B cell (primary cell): ENCODE measurements around the gene ZNF91. TPM values are rescaled to one million over a fixed set of nuclear protein-coding genes. Genes with fewer than 3 reads are reported as not detected.

Source experiments
- ATAC-seq: fragments of 200-7000 bp; cut with Tn5 transposase; one replicate; pipeline ENCODE4 v1.10.0; 2021; ENCODE audit warnings: low read depth, mild to moderate bottlenecking, moderate number of reproducible peaks, moderate library complexity
- CTCF ChIA-PET: fragments of 350-600 bp; sonication (Branson Sonifier 250); formaldehyde crosslinking; loops from one replicate; lab custom pipeline; 2021; ENCODE audit warnings: antibody characterized with exemption, inconsistent platforms; lab: Charles Lee
- POLR2A ChIA-PET: fragments of 350-600 bp; sonication (Branson Sonifier 250); formaldehyde crosslinking; loops from one replicate; lab custom pipeline; 2021; ENCODE audit warnings: antibody characterized with exemption; lab: Charles Lee
- DNase-seq: peaks from one replicate; pipeline ENCODE4 v3.0.0; 2013
- H2AFZ ChIP-seq: 2 replicates; pipeline ENCODE4 v1.6.1; 2012; ENCODE audit warnings: mild to moderate bottlenecking, low read depth, low read length; ENCODE audit not compliant: insufficient read depth, poor library complexity, severe bottlenecking
- H3K27ac ChIP-seq, 2 donors: 1 replicate in 1 of 2; 2 replicates in 1 of 2; pipeline ENCODE4 v1.5.1; 2012 to 2013; ENCODE audit warnings: low read length in 2 of 2, mild to moderate bottlenecking in 2 of 2, moderate library complexity in 1 of 2
- H3K27me3 ChIP-seq, 4 experiments: fragments of 200-600 bp in 1 of 4; sonication (generic) in 1 of 4; replicated peaks in 1 of 4; 1 replicate in 2 of 4; 2 replicates in 2 of 4; pipeline versions ENCODE4 v1.6.1 to v1.7.0; 2013 to 2016; ENCODE audit warnings: low read length in 3 of 4, mild to moderate bottlenecking in 2 of 4, mixed read lengths in 1 of 4, moderate library complexity in 1 of 4; ENCODE audit not compliant: insufficient read depth in 4 of 4, control insufficient read depth in 3 of 4; ENCODE audit errors: control extremely low read depth in 1 of 4
- H3K36me3 ChIP-seq, 2 experiments: replicated peaks in 1 of 2; 1 replicate in 1 of 2; 2 replicates in 1 of 2; pipeline versions ENCODE4 v1.6.1 to v1.7.1; 2013; ENCODE audit warnings: low read length in 1 of 2; ENCODE audit not compliant: insufficient read depth in 2 of 2, control insufficient read depth in 1 of 2; ENCODE audit errors: control extremely low read depth in 1 of 2, extremely low read depth in 1 of 2
- H3K4me1 ChIP-seq, 2 donors: fragments of 200-600 bp in 1 of 2; sonication (generic) in 1 of 2; 1 replicate in 1 of 2; 2 replicates in 1 of 2; pipeline versions ENCODE4 v1.5.1 to v1.6.1; 2013 to 2017; ENCODE audit warnings: low read length in 2 of 2; ENCODE audit not compliant: control insufficient read depth in 2 of 2, insufficient read depth in 2 of 2
- H3K4me2 ChIP-seq: replicated peaks from 2 replicates; pipeline ENCODE3; 2012; ENCODE audit warnings: mild to moderate bottlenecking, low read depth, low read length; ENCODE audit not compliant: poor library complexity, severe bottlenecking
- H3K4me3 ChIP-seq, 5 experiments: fragments of 200-600 bp in 1 of 5; sonication (generic) in 1 of 5; 1 replicate in 3 of 5; 2 replicates in 2 of 5; pipeline versions ENCODE4 v1.5.1 to v1.7.0; 2011 to 2016; ENCODE audit warnings: low read length in 4 of 5, mild to moderate bottlenecking in 4 of 5, low read depth in 2 of 5, control low read depth in 1 of 5, moderate library complexity in 1 of 5; ENCODE audit not compliant: insufficient read depth in 1 of 5; ENCODE audit errors: control extremely low read depth in 1 of 5, extremely low read depth in 1 of 5
- H3K79me2 ChIP-seq: fragments of 200-600 bp; sonication (generic); one replicate; pipeline ENCODE4 v1.6.0; 2016; ENCODE audit warnings: low read length; ENCODE audit not compliant: control insufficient read depth, insufficient read depth
- H3K9ac ChIP-seq: fragments of 200-600 bp; sonication (generic); 2 replicates; pipeline ENCODE4 v1.6.1; 2017; ENCODE audit warnings: mild to moderate bottlenecking, low read length, moderate library complexity
- H3K9me3 ChIP-seq, 3 donors: one replicate each; pipeline versions ENCODE4 v1.6.1 to v1.7.1; 2013; ENCODE audit warnings: low read length in 2 of 3; ENCODE audit not compliant: control insufficient read depth in 2 of 3, insufficient read depth in 1 of 3; ENCODE audit errors: control extremely low read depth in 1 of 3
- H4K20me1 ChIP-seq: 2 replicates; pipeline ENCODE4 v1.6.0; 2012; ENCODE audit warnings: mild to moderate bottlenecking, low read length; ENCODE audit not compliant: insufficient read depth, control insufficient read depth, poor library complexity, severe bottlenecking
- H3K27ac Mint-ChIP-seq: one replicate; pipeline ENCODE4 v1.8.0; 2021; ENCODE audit warnings: mixed read lengths
- H3K27me3 Mint-ChIP-seq: one replicate; pipeline ENCODE4 v1.8.0; 2021; ENCODE audit warnings: mixed read lengths
- H3K4me1 Mint-ChIP-seq: one replicate; pipeline ENCODE4 v1.8.0; 2021; ENCODE audit warnings: mixed read lengths
- H3K4me3 Mint-ChIP-seq: one replicate; pipeline ENCODE4 v1.8.0; 2021; ENCODE audit warnings: mixed read lengths
- H3K9me3 Mint-ChIP-seq: one replicate; pipeline ENCODE4 v1.8.0; 2022; ENCODE audit warnings: mixed read lengths; ENCODE audit not compliant: insufficient read depth
- EZH2 ChIP-seq: IDR thresholded peaks from 2 replicates; pipeline ENCODE4 v1.6.1; 2012; ENCODE audit warnings: borderline replicate concordance, low read depth, mild to moderate bottlenecking, moderate library complexity, low read length; ENCODE audit not compliant: insufficient read depth, poor library complexity, severe bottlenecking
- WGBS: methylation state at CpG from one replicate; pipeline ENCODE4 v1.1.5; 2013; ENCODE audit warnings: missing lambda C conversion rate; ENCODE audit not compliant: insufficient coverage; 5-methylcytosine and 5-hydroxymethylcytosine counted together
- intact Hi-C: fragments of 100-400 bp; cut with micrococcal nuclease; formaldehyde crosslinking; loops from one replicate; pipeline ENCODE4 v1.10.0; 2022
- polyA plus RNA-seq: library from polyadenylated mRNA; depleted of rRNA; stranded (reverse); fragments of >200 nt; gene quantifications from 2 replicates; pipeline ENCODE4 v1.2.3, GENCODE V29; 2012
- total RNA-seq, 2 donors: library from RNA; stranded (reverse); fragments of 120-200 nt in 1 of 2; gene quantifications; 1 replicate in 1 of 2; 2 replicates in 1 of 2; pipeline versions ENCODE4 v1.2.3 to v1.2.4, GENCODE V29; 2013 to 2022
- TF ChIP-seq, protein P1 (sequence below): fragments of 200-600 bp; IDR thresholded peaks from one replicate; pipeline ENCODE4 v1.8.0; 2022; ENCODE audit warnings: antibody characterized with exemption, mild to moderate bottlenecking

Gene ZNF91
- total and polyA plus RNA-seq, 2 donors (not counting 1 experiment from before 2014, with no cell fraction given), result 17.9 to 79.6 TPM

DNA sequence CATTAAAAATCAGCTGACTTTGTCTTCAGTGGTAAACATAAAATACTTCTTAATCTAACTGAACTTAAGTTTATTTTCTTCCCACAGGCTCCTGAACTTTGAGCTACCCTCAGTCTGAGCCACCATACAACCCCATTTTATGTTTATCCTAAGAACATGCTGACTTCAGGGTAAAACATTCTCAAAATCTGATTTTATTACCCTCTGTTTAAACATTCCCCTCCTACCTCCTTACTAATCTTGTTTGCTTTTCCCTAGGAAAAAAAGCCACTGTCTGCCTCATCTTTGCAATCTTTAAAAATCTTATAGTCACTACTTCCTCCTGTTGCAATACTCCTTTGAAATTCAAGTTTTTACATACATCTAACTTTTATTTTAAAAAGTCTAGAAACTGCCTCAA is 4.0 kb downstream of the ZNF91 start:
- Histone ChIP-seq H3K9ac (no peak overlapping the region), H3K4me1 (peaks cover 16 to 22% of the 10 kb centered on the region in 2 donors), H3K9me3 (peaks cover 2 to 15% (median 5%) of the 10 kb centered on the region in 3 donors), H3K4me2 (no peak overlapping the region), H3K4me3 (no peak overlapping the region), H3K79me2 (peaks cover 96% of the 10 kb centered on the region), H3K27me3 (no peaks in the 10 kb centered on the region), H2AFZ (no peak overlapping the region), H3K27ac (no peak overlapping the region), H3K36me3 (peaks cover 13 to 17% of the 10 kb centered on the region in 2 experiments), H4K20me1 (no peaks in the 10 kb centered on the region)
- Mint-ChIP-seq H3K27me3 (no peaks in the 10 kb centered on the region), H3K4me1 (peaks cover 62% of the 10 kb centered on the region), H3K27ac (no peak overlapping the region), H3K4me3 (no peak overlapping the region), H3K9me3 (peaks cover 9% of the 10 kb centered on the region)
- POLR2A ChIA-PET, result no interaction called here
- TF ChIP-seq EZH2, result no peak
- TF ChIP-seq, protein P1, sequence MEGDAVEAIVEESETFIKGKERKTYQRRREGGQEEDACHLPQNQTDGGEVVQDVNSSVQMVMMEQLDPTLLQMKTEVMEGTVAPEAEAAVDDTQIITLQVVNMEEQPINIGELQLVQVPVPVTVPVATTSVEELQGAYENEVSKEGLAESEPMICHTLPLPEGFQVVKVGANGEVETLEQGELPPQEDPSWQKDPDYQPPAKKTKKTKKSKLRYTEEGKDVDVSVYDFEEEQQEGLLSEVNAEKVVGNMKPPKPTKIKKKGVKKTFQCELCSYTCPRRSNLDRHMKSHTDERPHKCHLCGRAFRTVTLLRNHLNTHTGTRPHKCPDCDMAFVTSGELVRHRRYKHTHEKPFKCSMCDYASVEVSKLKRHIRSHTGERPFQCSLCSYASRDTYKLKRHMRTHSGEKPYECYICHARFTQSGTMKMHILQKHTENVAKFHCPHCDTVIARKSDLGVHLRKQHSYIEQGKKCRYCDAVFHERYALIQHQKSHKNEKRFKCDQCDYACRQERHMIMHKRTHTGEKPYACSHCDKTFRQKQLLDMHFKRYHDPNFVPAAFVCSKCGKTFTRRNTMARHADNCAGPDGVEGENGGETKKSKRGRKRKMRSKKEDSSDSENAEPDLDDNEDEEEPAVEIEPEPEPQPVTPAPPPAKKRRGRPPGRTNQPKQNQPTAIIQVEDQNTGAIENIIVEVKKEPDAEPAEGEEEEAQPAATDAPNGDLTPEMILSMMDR, result no peak
- DNase-seq (no peak), ATAC-seq (no peak)
- CTCF ChIA-PET, result no interaction called here
- intact Hi-C loops, result loop anchor here (10.0 kb wide), 2 partner anchors 756 to 1886 kb away; partner anchors contain the start of genes ZNF429 and ZNF492

DNA sequence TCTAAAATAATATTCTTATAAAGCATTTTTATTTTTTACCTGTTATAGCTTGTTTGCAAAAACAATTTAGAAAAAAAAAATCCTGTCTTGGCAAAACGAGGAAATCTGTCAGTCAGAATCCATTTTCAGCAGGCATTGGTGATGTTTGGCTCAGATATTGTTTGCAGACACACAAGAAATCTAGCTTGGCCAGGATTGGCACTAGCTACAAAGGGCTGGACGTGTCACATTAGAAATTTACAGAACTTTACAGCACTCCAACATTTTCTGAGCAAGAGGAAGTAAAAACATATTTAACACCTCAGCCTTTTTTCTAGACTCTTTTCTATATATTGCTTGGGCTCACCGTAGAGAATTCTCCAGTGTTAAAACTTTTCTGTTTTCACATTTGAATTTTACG is 9.9 kb downstream of the ZNF91 start:
- Histone ChIP-seq H3K27ac (no peak overlapping the region), H3K4me1 (no peaks in the 10 kb centered on the region), H2AFZ (no peak overlapping the region), H3K9ac (no peak overlapping the region), H3K9me3 (peaks cover 15 to 42% (median 38%) of the 10 kb centered on the region in 3 donors), H4K20me1 (peaks cover 17% of the 10 kb centered on the region), H3K79me2 (peaks cover 98% of the 10 kb centered on the region), H3K4me3 (no peak overlapping the region), H3K4me2 (no peak overlapping the region), H3K36me3 (peaks cover 21 to 43% of the 10 kb centered on the region in 2 experiments), H3K27me3 (no peaks in the 10 kb centered on the region)
- peaks cover 13% of the 10 kb centered on the region for H3K9me3 Mint-ChIP-seq
- ChIA-PET POLR2A (no interaction called here), CTCF (no interaction called here)
- no peak for DNase-seq
- H3K27ac Mint-ChIP-seq, result no peak overlapping the region
- WGBS, result 100% methylated on average over 1 of the region's 4 CpGs
- TF ChIP-seq EZH2, result no peak
- TF ChIP-seq, protein P1, result no peak
- peaks cover 27% of the 10 kb centered on the region for H3K4me1 Mint-ChIP-seq
- no peaks in the 10 kb centered on the region for H3K27me3 Mint-ChIP-seq
- intact Hi-C loops, result no loop called here
- ATAC-seq, result no peak
- H3K4me3 Mint-ChIP-seq, result no peak overlapping the region
